Neuronal stem cell (in vitro differentiated cells): ENCODE measurements around the gene NFXL1.

Source experiments
- DNase-seq: peaks from one replicate; pipeline ENCODE4 v3.0.0-alpha.2; 2013; ENCODE audit warnings: low spot score
- H2AFZ ChIP-seq: one replicate; pipeline ENCODE4 v1.6.1; 2013; ENCODE audit warnings: mild to moderate bottlenecking, low read length, inconsistent platforms
- H2AK5ac ChIP-seq: 2 replicates; pipeline ENCODE4 v1.6.1; 2013; ENCODE audit warnings: low read depth, mild to moderate bottlenecking, inconsistent platforms, low read length, moderate library complexity, mixed read lengths
- H2BK120ac ChIP-seq: 2 replicates; pipeline ENCODE4 v1.6.1; 2013; ENCODE audit warnings: low read depth, mild to moderate bottlenecking, inconsistent platforms, low read length, moderate library complexity, mixed read lengths
- H2BK12ac ChIP-seq: one replicate; pipeline ENCODE4 v1.6.1; 2013; ENCODE audit warnings: low read length, inconsistent platforms
- H2BK15ac ChIP-seq: 2 replicates; pipeline ENCODE4 v1.6.1; 2013; ENCODE audit warnings: mild to moderate bottlenecking, low read length, inconsistent platforms, mixed read lengths
- H2BK5ac ChIP-seq: one replicate; pipeline ENCODE4 v1.6.1; 2013; ENCODE audit warnings: inconsistent platforms, mild to moderate bottlenecking, low read length, moderate library complexity
- H3K14ac ChIP-seq: one replicate; pipeline ENCODE4 v1.6.1; 2013; ENCODE audit warnings: low read length, inconsistent platforms
- H3K18ac ChIP-seq: 2 replicates; pipeline ENCODE4 v1.6.1; 2013; ENCODE audit warnings: low read length, inconsistent platforms
- H3K23ac ChIP-seq: 2 replicates; pipeline ENCODE4 v1.6.1; 2013; ENCODE audit warnings: low read depth, mild to moderate bottlenecking, mixed read lengths, low read length, inconsistent platforms; ENCODE audit not compliant: poor library complexity
- H3K27ac ChIP-seq: replicated peaks from 3 replicates; pipeline ENCODE4 v1.5.1; 2013; ENCODE audit warnings: low read length, inconsistent platforms
- H3K27me3 ChIP-seq, 3 experiments: 2 replicates each; pipeline ENCODE4 v1.6.1; 2013; ENCODE audit warnings: low read length in 3 of 3, mild to moderate bottlenecking in 2 of 3, inconsistent platforms in 1 of 3, low read depth in 1 of 3, mixed read lengths in 1 of 3, moderate library complexity in 1 of 3; ENCODE audit not compliant: control insufficient read depth in 3 of 3, insufficient read depth in 3 of 3
- H3K36me3 ChIP-seq, 2 donors: replicated peaks in 1 of 2; 2 replicates each; pipeline ENCODE4 v1.6.1; 2013; ENCODE audit warnings: low read length in 2 of 2; ENCODE audit not compliant: control insufficient read depth in 2 of 2, insufficient read depth in 2 of 2
- H3K4ac ChIP-seq: 2 replicates; pipeline ENCODE4 v1.6.1; 2013; ENCODE audit warnings: inconsistent platforms, mild to moderate bottlenecking, low read length, moderate library complexity
- H3K4me1 ChIP-seq, 2 donors: 1 replicate in 1 of 2; 2 replicates in 1 of 2; pipeline ENCODE4 v1.6.1; 2013; ENCODE audit warnings: low read length in 2 of 2, low read depth in 1 of 2; ENCODE audit not compliant: control insufficient read depth in 2 of 2, insufficient read depth in 1 of 2
- H3K4me2 ChIP-seq: one replicate; pipeline ENCODE4 v1.6.1; 2013; ENCODE audit warnings: mild to moderate bottlenecking, low read length, inconsistent platforms; ENCODE audit not compliant: insufficient read depth, poor library complexity, severe bottlenecking
- H3K4me3 ChIP-seq, 2 donors: 2 replicates each; pipeline ENCODE4 v1.5.1; 2013; ENCODE audit warnings: low read length in 2 of 2, mild to moderate bottlenecking in 2 of 2, inconsistent platforms in 1 of 2, moderate library complexity in 1 of 2
- H3K79me1 ChIP-seq: one replicate; pipeline ENCODE4 v1.6.1; 2013; ENCODE audit warnings: low read depth, mild to moderate bottlenecking, inconsistent platforms, low read length, moderate library complexity
- H3K9ac ChIP-seq: one replicate; pipeline ENCODE4 v1.6.1; 2013; ENCODE audit warnings: mild to moderate bottlenecking, low read depth, low read length, inconsistent platforms; ENCODE audit not compliant: poor library complexity
- H3K9me3 ChIP-seq, 2 donors: replicated peaks in 1 of 2; 2 replicates each; pipeline versions ENCODE3 to v1.6.1; 2013; ENCODE audit warnings: low read length in 2 of 2, mild to moderate bottlenecking in 2 of 2, inconsistent platforms in 1 of 2, low read depth in 1 of 2, mixed read lengths in 1 of 2, moderate library complexity in 1 of 2; ENCODE audit not compliant: control insufficient read depth in 2 of 2, insufficient read depth in 1 of 2
- H4K8ac ChIP-seq: one replicate; pipeline ENCODE4 v1.6.1; 2013; ENCODE audit warnings: low read depth, mild to moderate bottlenecking, inconsistent platforms, low read length, moderate library complexity
- H4K91ac ChIP-seq: one replicate; pipeline ENCODE4 v1.6.1; 2013; ENCODE audit warnings: low read length, low read depth, mild to moderate bottlenecking, inconsistent platforms; ENCODE audit not compliant: poor library complexity
- whole genome bisulfite sequencing, 2 donors: extraction: QIAGEN DNeasy Blood & Tissue Kit; methylation state at CpG; one replicate each; pipeline ENCODE4 v1.1.7; 2013; ENCODE audit warnings: missing lambda C conversion rate in 2 of 2, mixed read lengths in 1 of 2; ENCODE audit not compliant: insufficient read length in 2 of 2, insufficient replicate concordance in 1 of 2; ENCODE audit errors: extremely low coverage in 2 of 2; 5-methylcytosine and 5-hydroxymethylcytosine counted together

NFXL1 gene

DNA sequence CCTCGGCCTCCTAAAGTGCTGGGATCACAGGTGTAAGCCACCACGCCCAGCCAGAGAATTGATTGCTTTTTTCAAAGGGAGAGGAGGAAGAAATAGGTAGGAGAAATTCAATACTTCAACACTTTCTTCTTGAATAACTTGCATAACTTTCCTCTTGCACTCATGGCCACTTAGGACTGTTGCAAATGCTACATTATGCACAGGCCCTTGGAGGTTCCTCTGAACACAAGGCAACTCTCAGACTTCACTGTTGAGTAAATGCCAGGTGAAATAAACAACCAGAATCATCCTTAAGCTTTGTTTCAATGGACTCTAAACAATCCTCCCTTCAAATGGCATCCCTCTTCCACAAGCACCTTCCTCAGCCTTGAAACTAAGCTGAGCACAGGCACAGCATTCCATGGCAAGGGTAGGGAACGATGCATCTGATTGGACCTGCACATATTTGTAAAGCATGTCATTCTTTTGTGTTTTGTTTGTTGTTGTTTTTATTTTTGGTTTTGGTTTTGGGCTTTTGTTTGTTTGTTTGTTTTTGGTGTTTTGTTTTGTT, 104.7 kb downstream of the NFXL1 start:
- H2BK120ac ChIP-seq, result no peak overlapping the region

DNA sequence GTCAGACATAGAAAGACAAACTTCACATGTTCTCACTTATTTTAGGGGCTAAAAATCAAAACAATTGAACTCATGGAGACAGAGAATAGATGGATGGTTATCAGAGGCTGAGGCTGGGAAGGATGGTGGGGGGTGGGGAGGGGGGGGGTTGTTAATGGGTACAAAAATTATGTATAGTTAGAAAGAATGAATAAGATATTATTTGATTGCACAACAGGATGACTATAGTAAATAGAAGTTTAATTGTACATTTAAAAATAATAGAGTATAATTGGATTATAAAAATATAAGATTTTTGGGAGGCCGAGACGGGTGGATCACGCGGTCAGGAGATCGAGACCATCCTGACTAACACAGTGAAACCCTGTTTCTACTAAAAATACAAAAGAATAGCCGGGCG, 109.8 kb downstream of the NFXL1 start:
- H2BK12ac ChIP-seq, result no peak overlapping the region
- H3K9me3 ChIP-seq, result no peaks in the 10 kb centered on the region
- H3K23ac ChIP-seq, result no peak overlapping the region
- no peak overlapping the region for H3K18ac ChIP-seq
- no peak overlapping the region for H3K4ac ChIP-seq
- H3K4me3 ChIP-seq, result no peak overlapping the region
- no peak overlapping the region for H3K27ac ChIP-seq
- WGBS, 2 donors, result 100% methylated on average over 2 of the region's 7 CpGs; no CpG with 5 or more reads in 1 of the 2 donors
- H2BK120ac ChIP-seq, result no peak overlapping the region
- no peak overlapping the region for H3K4me2 ChIP-seq
- no peaks in the 10 kb centered on the region for H3K79me1 ChIP-seq
- no peaks in the 10 kb centered on the region for H3K4me1 ChIP-seq
- no peak overlapping the region for H2AK5ac ChIP-seq
- no peak overlapping the region for H3K14ac ChIP-seq
- H2BK15ac ChIP-seq, result no peak overlapping the region
- no peak overlapping the region for H2BK5ac ChIP-seq
- no peaks in the 10 kb centered on the region for H3K36me3 ChIP-seq
- no peak overlapping the region for H4K91ac ChIP-seq
- DNase-seq, result no peak
- H4K8ac ChIP-seq, result no peak overlapping the region
- H3K27me3 ChIP-seq, result no peaks in the 10 kb centered on the region
- no peak overlapping the region for H3K9ac ChIP-seq
- H2AFZ ChIP-seq, result no peak overlapping the region

More for the DNA sequence above, 104.7 kb downstream of the NFXL1 start:
- Histone ChIP-seq H3K18ac (no peak overlapping the region), H3K9ac (no peak overlapping the region), H2BK12ac (no peak overlapping the region), H2BK15ac (no peak overlapping the region), H3K36me3 (no peaks in the 10 kb centered on the region), H3K4me3 (no peak overlapping the region), H3K4ac (no peak overlapping the region), H2AK5ac (no peak overlapping the region), H4K91ac (no peak overlapping the region), H3K79me1 (no peaks in the 10 kb centered on the region), H3K27me3 (no peaks in the 10 kb centered on the region), H3K4me1 (no peaks in the 10 kb centered on the region), H2AFZ (no peak overlapping the region), H4K8ac (no peak overlapping the region), H3K23ac (no peak overlapping the region), H2BK5ac (no peak overlapping the region), H3K27ac (no peak overlapping the region), H3K4me2 (no peak overlapping the region), H3K9me3 (no peaks in the 10 kb centered on the region), H3K14ac (no peak overlapping the region)
- DNase-seq, result no peak
- no CpG with 5 or more reads among the region's 3 CpGs for WGBS, 2 donors

DNA sequence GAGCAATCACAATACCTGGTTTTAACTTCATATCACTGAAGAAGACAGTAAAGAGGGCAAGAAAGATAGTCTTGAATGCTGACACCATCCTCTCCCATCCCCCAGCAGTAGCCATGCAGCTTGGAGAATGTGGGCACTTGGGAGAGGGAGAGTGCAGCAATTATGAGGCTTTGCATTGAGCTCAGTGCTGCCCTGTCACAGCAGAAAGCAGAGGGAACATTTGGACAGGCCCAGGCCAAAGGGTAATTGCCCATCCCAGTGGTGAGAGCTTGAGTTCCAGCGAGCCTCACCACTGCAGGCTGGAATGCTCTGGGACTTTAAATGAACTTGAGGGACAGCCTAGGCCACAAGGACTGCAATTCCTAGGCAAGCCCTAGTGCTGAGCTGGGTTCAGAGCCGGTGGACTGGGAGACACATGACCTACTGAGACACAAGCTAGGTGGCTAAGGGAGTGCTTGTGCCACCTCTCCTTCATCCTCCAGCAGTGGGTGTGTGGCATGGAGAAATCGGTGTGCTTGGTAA, 112.8 kb downstream of the NFXL1 start:
- Histone ChIP-seq H3K79me1 (no peaks in the 10 kb centered on the region), H4K91ac (no peak overlapping the region), H3K9ac (no peak overlapping the region), H2BK5ac (no peak overlapping the region), H3K9me3 (no peaks in the 10 kb centered on the region), H3K27ac (no peak overlapping the region), H2AK5ac (no peak overlapping the region), H3K4me1 (no peaks in the 10 kb centered on the region), H2AFZ (no peak overlapping the region), H3K14ac (no peak overlapping the region), H2BK120ac (no peak overlapping the region), H3K4me2 (no peak overlapping the region), H3K27me3 (no peaks in the 10 kb centered on the region), H3K4ac (no peak overlapping the region), H3K23ac (no peak overlapping the region), H3K4me3 (peak overlapping the region in 1 of 2 donors; percentile 40), H2BK12ac (no peak overlapping the region), H2BK15ac (no peak overlapping the region), H4K8ac (no peak overlapping the region), H3K18ac (no peak overlapping the region), H3K36me3 (no peaks in the 10 kb centered on the region)
- DNase-seq, result no peak
- WGBS, 2 donors, result no CpG with 5 or more reads among the region's 3 CpGs

- H3K4me2 ChIP-seq, result no peak overlapping the region
- H3K4me1 ChIP-seq, result no peaks in the 10 kb centered on the region
- no peaks in the 10 kb centered on the region for H3K36me3 ChIP-seq
- no peak overlapping the region for H3K4ac ChIP-seq
- no peak overlapping the region for H3K27ac ChIP-seq
- no peak overlapping the region for H4K91ac ChIP-seq
- H3K79me1 ChIP-seq, result no peaks in the 10 kb centered on the region
- H3K14ac ChIP-seq, result no peak overlapping the region
- H2BK5ac ChIP-seq, result no peak overlapping the region
- H2AK5ac ChIP-seq, result no peak overlapping the region
- H3K23ac ChIP-seq, result no peak overlapping the region
- H3K9me3 ChIP-seq, result no peaks in the 10 kb centered on the region
- no peak overlapping the region for H2BK15ac ChIP-seq
- H2BK120ac ChIP-seq, result no peak overlapping the region
- no peak for DNase-seq
- H3K27me3 ChIP-seq, result no peaks in the 10 kb centered on the region
- no peak overlapping the region for H3K9ac ChIP-seq
- no peak overlapping the region for H3K4me3 ChIP-seq
- H2AFZ ChIP-seq, result no peak overlapping the region
- H2BK12ac ChIP-seq, result no peak overlapping the region
- H3K18ac ChIP-seq, result no peak overlapping the region
- no peak overlapping the region for H4K8ac ChIP-seq
- WGBS, 2 donors, result no CpG with 5 or more reads among the region's 3 CpGs
Observed at GRCh38 chr4:47798165-47798564, 116.2 kb downstream of the NFXL1 start.
